ENCODE measurements around the gene TSGA10.

DNA sequence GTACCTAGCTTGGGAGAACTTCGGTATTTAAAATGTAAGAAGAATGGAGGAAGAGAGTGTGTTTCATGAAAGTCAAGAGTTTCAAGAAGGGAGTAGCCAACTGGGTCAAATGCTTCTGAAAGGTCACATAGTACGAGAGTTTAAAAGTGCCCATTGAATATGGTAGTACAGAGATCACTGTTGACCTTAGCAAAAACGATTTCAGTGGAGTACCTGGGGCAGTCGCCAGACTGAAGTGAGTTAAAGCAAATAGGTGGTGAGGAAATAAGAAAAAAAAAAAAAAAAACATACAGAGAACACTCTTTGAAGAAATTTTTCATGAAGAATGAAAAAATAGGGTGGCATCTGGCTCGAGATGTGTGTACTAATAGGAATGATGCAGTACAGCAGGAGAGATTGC lies 11.5 kb upstream of the TSGA10 start:
- TF ChIP-seq TCF12 (IDR thresholded peaks at IDR 0.05; ENCODE audit: low read depth) (no peak), EP300 (IDR thresholded peaks at IDR 0.05; ENCODE audit: borderline replicate concordance) (no peak), CREB1 (IDR thresholded peaks at IDR 0.05; ENCODE audit: low read depth) (no peak), RAD21 (IDR thresholded peaks at IDR 0.05; ENCODE audit: low read depth) (no peak), NFIC (IDR thresholded peaks at IDR 0.05) (no peak), FOXM1 (IDR thresholded peaks at IDR 0.05; ENCODE audit: borderline replicate concordance, low read depth) (no peak), YY1 (IDR thresholded peaks at IDR 0.05; ENCODE audit: low read depth) (no peak), EGR1 (IDR thresholded peaks at IDR 0.05) (no peak), TAF1 (IDR thresholded peaks at IDR 0.05; ENCODE audit: low read depth) (no peak)
- TF ChIP-seq, protein P1, sequence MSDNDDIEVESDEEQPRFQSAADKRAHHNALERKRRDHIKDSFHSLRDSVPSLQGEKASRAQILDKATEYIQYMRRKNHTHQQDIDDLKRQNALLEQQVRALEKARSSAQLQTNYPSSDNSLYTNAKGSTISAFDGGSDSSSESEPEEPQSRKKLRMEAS (IDR thresholded peaks at IDR 0.05), result no peak
